Heart right ventricle (tissue), 16 donors: ENCODE data around the gene SEL1L2. TPM values are rescaled to one million over a fixed set of nuclear protein-coding genes. Genes with fewer than 3 reads are reported as not detected.

Experiments
- ATAC-seq, 8 donors: fragments of 200-7000 bp; cut with Tn5 transposase; one replicate each; pipeline ENCODE4 v1.9.1; 2020; ENCODE audit warnings: mild to moderate bottlenecking in 8 of 8, moderate library complexity in 8 of 8, moderate number of reproducible peaks in 1 of 8
- DNase-seq, 2 donors: peaks; one replicate each; pipeline ENCODE4 v3.0.0-alpha.2; 2020
- H3K27ac ChIP-seq, 10 donors: fragments of 200-600 bp; sonication (generic) in 2 of 10; one replicate each; pipeline versions ENCODE4 v1.5.0 to v1.8.0; 2020 to 2022; ENCODE audit warnings: mild to moderate bottlenecking in 3 of 10
- H3K27me3 ChIP-seq, 7 donors: fragments of 200-600 bp; one replicate each; pipeline ENCODE4 v1.8.0; 2021 to 2022; ENCODE audit warnings: mild to moderate bottlenecking in 2 of 7
- H3K36me3 ChIP-seq, 9 donors: fragments of 200-600 bp; sonication (generic) in 1 of 9; one replicate each; pipeline versions ENCODE4 v1.5.0 to v1.8.0; 2020 to 2022; ENCODE audit warnings: mild to moderate bottlenecking in 2 of 9
- H3K4me1 ChIP-seq, 9 donors: fragments of 200-600 bp; sonication (generic) in 1 of 9; one replicate each; pipeline versions ENCODE4 v1.5.0 to v1.8.0; 2020 to 2022; ENCODE audit warnings: mild to moderate bottlenecking in 4 of 9
- H3K4me3 ChIP-seq, 10 donors: fragments of 200-600 bp; sonication (generic) in 2 of 10; one replicate each; pipeline versions ENCODE4 v1.5.0 to v1.8.0; 2020 to 2022; ENCODE audit warnings: mild to moderate bottlenecking in 7 of 10, moderate library complexity in 2 of 10
- H3K9me3 ChIP-seq, 11 donors: fragments of 200-600 bp in 10 of 11; sonication (generic) in 2 of 11; one replicate each; pipeline versions ENCODE4 v1.5.0 to v1.8.0; 2013 to 2022; ENCODE audit warnings: mild to moderate bottlenecking in 2 of 11, control low read depth in 1 of 11, moderate library complexity in 1 of 11
- CTCF ChIP-seq, 9 donors: fragments of 200-600 bp; sonication (generic) in 2 of 9; IDR thresholded peaks; one replicate each; pipeline versions ENCODE4 v1.5.0 to v1.8.0; 2021 to 2022; ENCODE audit warnings: antibody characterized with exemption in 9 of 9, mild to moderate bottlenecking in 5 of 9, moderate library complexity in 1 of 9
- WGBS, 2 donors: extraction: QIAGEN DNeasy Blood & Tissue Kit; methylation state at CpG; one replicate each; pipeline ENCODE4 v1.1.7; 2013; ENCODE audit warnings: inconsistent platforms in 1 of 2; 5-methylcytosine and 5-hydroxymethylcytosine counted together
- intact Hi-C, 10 donors: fragments of 100-400 bp; cut with DNase I; formaldehyde crosslinking; loops; one replicate each; pipeline versions ENCODE4 v1.11.1 to v1.14.2; 2022
- polyA plus RNA-seq, 2 donors: library from polyadenylated mRNA; stranded (reverse); fragments of 200-250 nt; gene quantifications; one replicate each; pipeline ENCODE4 v1.2.3, GENCODE V29; 2013
- total RNA-seq, 10 donors: library from RNA; stranded (reverse); fragmentation: NEBNext Ultra II Directional in 3 of 10; extraction: Animal tissue kit (Norgen Biotek cat#: 25700) in 3 of 10; gene quantifications; one replicate each; pipeline versions ENCODE4 v1.2.1 to v1.2.4, GENCODE V29; 2021 to 2023
- donor health status: Arrhythmogenic right ventricular cardiomyopathy.
- donor health status: ischemic (EF 13 %, LVEDD 7.1; RV severe dilation, severe dysfunction).
- donor health status: healthy with polysubstance abuse.
- donor health status: DM: no; HTN: yes; CAD: no.
- donor health status: DM: no; HTN: no; CAD: no.
- donor health status: ischemic (EF 25% LVEDD 6.9; RV normal size, moderate dysfunction).
- donor health status: ischemic (EF 25% LVEDD 5.7; RV mildly dilated, moderate dysfunction).
- donor health status: healthy.
- donor health status: DM: yes; HTN: yes; CAD: no.
- donor health status: Ischemic cardiomyopathy.
- donor health status: ischemic (EF 35%, LVEDD 5.7; RV mildly dilated, moderate dysfunction).
- donor health status: nonischemic (EF 11% LVEDD 7.7; RV severe dilation, severe dysfunction).
- donor health status: DM: yes; HTN: yes; CAD: no.
- donor health status: PGD.
- donor health status: ischemic (EF 29% LVEDD 5.4; RV normal size, mild dysfunction).
- donor health status: nonischemic (EF 23%, LVEDD 6.1; RV moderate dilation, normal function).

Gene SEL1L2
- total and polyA plus RNA-seq, 12 donors = 0.46 to 5.8 (median 0.95) TPM; not detected in 1

- Histone ChIP-seq H3K36me3 (no peaks in the 10 kb centered on the region), H3K27ac (no peak overlapping the region), H3K9me3 (peaks cover 0 to 6% (median 0%) of the 10 kb centered on the region in 11 donors), H3K4me3 (no peak overlapping the region), H3K4me1 (no peaks in the 10 kb centered on the region), H3K27me3 (no peaks in the 10 kb centered on the region)
- no peak for ATAC-seq
- TF ChIP-seq CTCF (IDR thresholded peaks at IDR 0.05) = no peak
- WGBS, 2 donors = 61 to 69% methylated on average over 6 of the region's 6 CpGs
- intact Hi-C loops = loop anchor here in 1 of 10 donors (10.0 kb wide), 1 partner anchor 128 kb away; no protein-coding TSS in a partner anchor
- DNase-seq = no peak
Measured at GRCh38 chr20:13953227-13953626, 37.2 kb downstream of the SEL1L2 start.

GRCh38 chr20:13947719-13948118 is 42.7 kb downstream of the SEL1L2 start:
- Histone ChIP-seq H3K27me3 (no peaks in the 10 kb centered on the region), H3K36me3 (no peaks in the 10 kb centered on the region), H3K27ac (no peak overlapping the region), H3K4me1 (no peaks in the 10 kb centered on the region), H3K4me3 (no peak overlapping the region), H3K9me3 (peaks cover 0 to 6% (median 0%) of the 10 kb centered on the region in 11 donors)
- 74 to 84% methylated on average over 3 of the region's 3 CpGs for WGBS, 2 donors
- intact Hi-C loops = loop anchor here in 2 of 10 donors (10.0 kb wide), 2 partner anchors 113 to 123 kb away; no protein-coding TSS in a partner anchor
- ATAC-seq (no peak), DNase-seq (no peak)
- TF ChIP-seq CTCF (IDR thresholded peaks at IDR 0.05) = no peak

- peaks cover 0 to 2% (median 0%) of the 10 kb centered on the region in 7 donors for H3K27me3 ChIP-seq
- H3K36me3 ChIP-seq = no peaks in the 10 kb centered on the region
- no peak for DNase-seq
- H3K4me1 ChIP-seq = no peaks in the 10 kb centered on the region
- intact Hi-C loops = loop anchor here in 2 of 10 donors (10.0 kb wide), 2 partner anchors 106 to 116 kb away; no protein-coding TSS in a partner anchor
- 76 to 78% methylated on average over 7 of the region's 7 CpGs for WGBS, 2 donors
- ATAC-seq = no peak
- H3K9me3 ChIP-seq = peaks cover 0 to 7% (median 0%) of the 10 kb centered on the region in 11 donors
- no peak overlapping the region for H3K27ac ChIP-seq
- H3K4me3 ChIP-seq = no peak overlapping the region
- TF ChIP-seq CTCF (IDR thresholded peaks at IDR 0.05) = no peak
Measured at GRCh38 chr20:13941031-13941430, 49.4 kb downstream of the SEL1L2 start.

GRCh38 chr20:13936781-13937576 is 53.4 kb downstream of the SEL1L2 start:
- no peak for DNase-seq
- Histone ChIP-seq H3K27ac (no peak overlapping the region), H3K4me1 (no peaks in the 10 kb centered on the region), H3K9me3 (peaks cover 0 to 7% (median 0%) of the 10 kb centered on the region in 11 donors), H3K36me3 (no peaks in the 10 kb centered on the region), H3K27me3 (peaks cover 0 to 2% (median 0%) of the 10 kb centered on the region in 7 donors), H3K4me3 (no peak overlapping the region)
- no peak for ATAC-seq
- WGBS, 2 donors = 72 to 76% methylated on average over 9 of the region's 9 CpGs
- TF ChIP-seq CTCF (IDR thresholded peaks at IDR 0.05) = no peak
- intact Hi-C loops = no loop called here
